SU-DHL-6 (cell line): ENCODE data around the gene NFIB.

Experiments used
- H2AFZ ChIP-seq: fragments of 200-600 bp; sonication (generic); 2 replicates; pipeline ENCODE4 v1.6.1; 2014; ENCODE audit warnings: low read depth, mild to moderate bottlenecking, moderate library complexity, mixed read lengths, antibody characterized with exemption, low read length; ENCODE audit not compliant: severe bottlenecking
- H3F3A ChIP-seq: fragments of 200-600 bp; shearing (Covaris generic); 2 replicates; pipeline ENCODE4 v1.6.0; 2016; ENCODE audit warnings: antibody characterized with exemption, mild to moderate bottlenecking; ENCODE audit not compliant: insufficient read depth
- H3K27ac ChIP-seq: fragments of 200-600 bp; sonication (generic); 2 replicates; pipeline ENCODE4 v1.5.1; 2016; ENCODE audit warnings: low read depth, mild to moderate bottlenecking, low read length, moderate library complexity, mixed read lengths
- H3K27me3 ChIP-seq: fragments of 200-600 bp; sonication (generic), shearing (Covaris generic); 2 replicates; pipeline ENCODE4 v1.6.0; 2014; ENCODE audit warnings: mild to moderate bottlenecking, low read length
- H3K36me3 ChIP-seq: fragments of 200-600 bp; sonication (generic); 2 replicates; pipeline ENCODE4 v1.6.1; 2014; ENCODE audit warnings: mild to moderate bottlenecking, low read length, mixed read lengths
- H3K4me2 ChIP-seq: fragments of 300-600, 200-600 bp; shearing (Covaris generic), sonication (generic); 2 replicates; pipeline ENCODE4 v1.6.0; 2014; ENCODE audit warnings: low read length, low read depth, mild to moderate bottlenecking; ENCODE audit not compliant: poor library complexity, severe bottlenecking
- H3K4me3 ChIP-seq: fragments of 200-600 bp; sonication (generic); 2 replicates; pipeline ENCODE4 v1.5.1; 2014; ENCODE audit warnings: antibody characterized with exemption, low read length, mild to moderate bottlenecking, mixed read lengths; ENCODE audit not compliant: insufficient read depth, poor library complexity, severe bottlenecking
- H3K79me2 ChIP-seq: fragments of 200-600 bp; sonication (generic); 2 replicates; pipeline ENCODE4 v1.6.1; 2014; ENCODE audit warnings: mild to moderate bottlenecking, low read length, moderate library complexity; ENCODE audit not compliant: insufficient read depth
- H3K9ac ChIP-seq: fragments of 200-600 bp; sonication (generic); 2 replicates; pipeline ENCODE4 v1.7.0; 2014; ENCODE audit warnings: mild to moderate bottlenecking, low read length
- H3K9me2 ChIP-seq: fragments of 200-600 bp; sonication (generic); replicated peaks from 2 replicates; pipeline ENCODE4 v1.6.1; 2014; ENCODE audit warnings: low read length; ENCODE audit not compliant: insufficient read depth
- H3K9me3 ChIP-seq: fragments of 200-600 bp; sonication (generic); 2 replicates; pipeline ENCODE4 v1.6.1; 2014; ENCODE audit warnings: low read length, mixed read lengths; ENCODE audit not compliant: insufficient read depth
- H4K20me1 ChIP-seq: fragments of 200-600 bp; sonication (generic); 2 replicates; pipeline ENCODE4 v1.6.1; 2014; ENCODE audit warnings: low read depth, mild to moderate bottlenecking, antibody characterized with exemption, low read length, moderate library complexity, mixed read lengths
- CTCF ChIP-seq: fragments of 200-600 bp; sonication (generic); IDR thresholded peaks from one replicate; pipeline ENCODE4 v1.5.1; 2017; ENCODE audit warnings: antibody characterized with exemption, mild to moderate bottlenecking, low read length, moderate library complexity; ENCODE audit not compliant: insufficient read depth, poor library complexity, severe bottlenecking
- EZH2phosphoT487 ChIP-seq: fragments of 200-600 bp; sonication (generic), shearing (Covaris generic); conservative IDR thresholded peaks from 2 replicates; pipeline ENCODE4 v1.6.1; 2018; ENCODE audit warnings: mild to moderate bottlenecking, antibody characterized with exemption, low read length, moderate library complexity, mixed read lengths

Gene NFIB

GRCh38 chr9:14313951-14314423, at the start of gene NFIB:
Gene NFIB, minus strand, starts transcription at chr9:14314141. Its CDS starts 630 bp downstream, at chr9:14313511.
- Histone ChIP-seq H3K9me3 (no peaks in the 10 kb centered on the region), H3K36me3 (no peaks in the 10 kb centered on the region), H2AFZ (no peak within 1 kb of the TSS), H3F3A (no peaks in the 10 kb centered on the region), H3K9ac (no peak within 1 kb of the TSS), H3K27ac (no peak within 1 kb of the TSS), H3K9me2 (no peaks in the 10 kb centered on the region), H3K4me3 (no peak within 1 kb of the TSS), H4K20me1 (no peaks in the 10 kb centered on the region), H3K27me3 (no peaks in the 10 kb centered on the region), H3K4me2 (no peak within 1 kb of the TSS), H3K79me2 (no peaks in the 10 kb centered on the region)
- TF ChIP-seq CTCF: no peak
- TF ChIP-seq EZH2phosphoT487: no peak

GRCh38 chr9:14362175-14362574, 48.2 kb upstream of the NFIB start:
- Histone ChIP-seq H3K9me2 (no peaks in the 10 kb centered on the region), H4K20me1 (no peaks in the 10 kb centered on the region), H3K36me3 (no peaks in the 10 kb centered on the region), H3K27ac (no peak overlapping the region), H3K79me2 (no peaks in the 10 kb centered on the region), H3K9ac (no peak overlapping the region), H3F3A (no peaks in the 10 kb centered on the region), H3K4me3 (no peak overlapping the region), H3K27me3 (no peaks in the 10 kb centered on the region), H3K9me3 (no peaks in the 10 kb centered on the region), H2AFZ (no peak overlapping the region), H3K4me2 (no peak overlapping the region)
- TF ChIP-seq EZH2phosphoT487 (no peak), CTCF (no peak)

GRCh38 chr9:14361074-14361473, 47.1 kb upstream of the NFIB start:
- no peaks in the 10 kb centered on the region for H3K36me3 ChIP-seq
- no peak overlapping the region for H3K4me3 ChIP-seq
- H3K9me2 ChIP-seq: no peaks in the 10 kb centered on the region
- no peak overlapping the region for H3K27ac ChIP-seq
- H2AFZ ChIP-seq: no peak overlapping the region
- H3K27me3 ChIP-seq: no peaks in the 10 kb centered on the region
- H4K20me1 ChIP-seq: no peaks in the 10 kb centered on the region
- H3K9me3 ChIP-seq: no peaks in the 10 kb centered on the region
- no peak overlapping the region for H3K4me2 ChIP-seq
- H3K79me2 ChIP-seq: no peaks in the 10 kb centered on the region
- no peak for TF ChIP-seq CTCF
- no peak for TF ChIP-seq EZH2phosphoT487
- no peaks in the 10 kb centered on the region for H3F3A ChIP-seq
- H3K9ac ChIP-seq: no peak overlapping the region
